ENCODE measurements around the gene BAZ2B. TPM values are rescaled to one million over a fixed set of nuclear protein-coding genes. Genes with fewer than 3 reads are reported as not detected.

The BAZ2B gene
- total RNA-seq, 2 experiments from 2014 or later: 3.7 to 11.8 TPM

- ChIA-PET CTCF (ENCODE audit: unreplicated experiment) (no interaction called here), POLR2A (interaction anchor here (1.4 kb wide), 1 partner anchor 135 kb away, joined by 4 read pairs; no protein-coding TSS in a partner anchor)
- H3K27ac ChIP-seq (ENCODE audit: low read depth, low read length, poor library complexity, severe bottlenecking): no peak overlapping the region
- no peak for TF ChIP-seq CTCF (conservative IDR thresholded peaks at IDR 0.05; ENCODE audit: low read length)
- no peak for TF ChIP-seq EZH2phosphoT487 (IDR thresholded peaks at IDR 0.05; ENCODE audit: borderline replicate concordance, low read depth, low read length)
- DNase-seq (ENCODE audit: low spot score): no peak
- no peaks in the 10 kb centered on the region for H4K20me1 ChIP-seq (ENCODE audit: insufficient read depth, low read length)
- intact Hi-C loops (cut with micrococcal nuclease; ENCODE audit: unreplicated experiment): no loop called here
- no peak overlapping the region for H3K4me2 ChIP-seq (ENCODE audit: low read length)
- H3K4me1 ChIP-seq (ENCODE audit: insufficient read depth, low read length, poor library complexity, severe bottlenecking): no peaks in the 10 kb centered on the region
- no TSS peak for BruUV-seq (replicated peaks)
- no peaks in the 10 kb centered on the region for H3K36me3 ChIP-seq (ENCODE audit: insufficient read depth, low read length)
- no peaks in the 10 kb centered on the region for H3K9me2 ChIP-seq (ENCODE audit: insufficient read depth, low read length)
- no peak overlapping the region for H3K4me3 ChIP-seq (ENCODE audit: low read depth, low read length, poor library complexity, severe bottlenecking)
- H3K9me3 ChIP-seq (ENCODE audit: low read length): no peaks in the 10 kb centered on the region
- H2AFZ ChIP-seq (ENCODE audit: low read length): no peak overlapping the region
- H3K79me2 ChIP-seq (ENCODE audit: insufficient read depth, low read depth, low read length): no peaks in the 10 kb centered on the region
Measured at GRCh38 chr2:159608723-159609308, 7.5 kb downstream of the BAZ2B start.

GRCh38 chr2:159608108-159608507 is 8.2 kb downstream of the BAZ2B start:
- POLR2A ChIA-PET: no interaction called here
- no peaks in the 10 kb centered on the region for H3K36me3 ChIP-seq (ENCODE audit: insufficient read depth, low read length)
- intact Hi-C loops (cut with micrococcal nuclease; ENCODE audit: unreplicated experiment): no loop called here
- H3K4me3 ChIP-seq (ENCODE audit: low read depth, low read length, poor library complexity, severe bottlenecking): no peak overlapping the region
- no peaks in the 10 kb centered on the region for H3K9me2 ChIP-seq (ENCODE audit: insufficient read depth, low read length)
- H4K20me1 ChIP-seq (ENCODE audit: insufficient read depth, low read length): no peaks in the 10 kb centered on the region
- BruUV-seq (replicated peaks): no TSS peak
- no peaks in the 10 kb centered on the region for H3K79me2 ChIP-seq (ENCODE audit: insufficient read depth, low read depth, low read length)
- DNase-seq (ENCODE audit: low spot score): no peak
- H3K9me3 ChIP-seq (ENCODE audit: low read length): no peaks in the 10 kb centered on the region
- no peaks in the 10 kb centered on the region for H3K4me1 ChIP-seq (ENCODE audit: insufficient read depth, low read length, poor library complexity, severe bottlenecking)
- H3K4me2 ChIP-seq (ENCODE audit: low read length): no peak overlapping the region
- H3K27ac ChIP-seq (ENCODE audit: low read depth, low read length, poor library complexity, severe bottlenecking): no peak overlapping the region
- CTCF ChIA-PET (ENCODE audit: unreplicated experiment): no interaction called here
- H2AFZ ChIP-seq (ENCODE audit: low read length): no peak overlapping the region
- TF ChIP-seq EZH2phosphoT487 (IDR thresholded peaks at IDR 0.05; ENCODE audit: borderline replicate concordance, low read depth, low read length): no peak
- TF ChIP-seq CTCF (conservative IDR thresholded peaks at IDR 0.05; ENCODE audit: low read length): no peak

GRCh38 chr2:159606287-159606686 is 10.1 kb downstream of the BAZ2B start:
- TF ChIP-seq CTCF (conservative IDR thresholded peaks at IDR 0.05; ENCODE audit: low read length): no peak
- TF ChIP-seq EZH2phosphoT487 (IDR thresholded peaks at IDR 0.05; ENCODE audit: borderline replicate concordance, low read depth, low read length): no peak
- Histone ChIP-seq H4K20me1 (ENCODE audit: insufficient read depth, low read length) (no peaks in the 10 kb centered on the region), H3K9me3 (ENCODE audit: low read length) (no peaks in the 10 kb centered on the region), H3K9me2 (ENCODE audit: insufficient read depth, low read length) (no peaks in the 10 kb centered on the region), H3K4me1 (ENCODE audit: insufficient read depth, low read length, poor library complexity, severe bottlenecking) (no peaks in the 10 kb centered on the region), H3K27ac (ENCODE audit: low read depth, low read length, poor library complexity, severe bottlenecking) (no peak overlapping the region), H3K4me2 (ENCODE audit: low read length) (no peak overlapping the region), H3K4me3 (ENCODE audit: low read depth, low read length, poor library complexity, severe bottlenecking) (no peak overlapping the region), H3K36me3 (ENCODE audit: insufficient read depth, low read length) (no peaks in the 10 kb centered on the region), H3K79me2 (ENCODE audit: insufficient read depth, low read depth, low read length) (no peaks in the 10 kb centered on the region), H2AFZ (ENCODE audit: low read length) (no peak overlapping the region)
- no peak for DNase-seq (ENCODE audit: low spot score)
- CTCF ChIA-PET (ENCODE audit: unreplicated experiment): no interaction called here
- BruUV-seq (replicated peaks): no TSS peak
- POLR2A ChIA-PET: interaction anchor here (0.6 kb wide), 1 partner anchor 351 kb away, joined by 3 read pairs; no protein-coding TSS in a partner anchor
- intact Hi-C loops (cut with micrococcal nuclease; ENCODE audit: unreplicated experiment): no loop called here
